Measurements from ENCODE around the gene MLXIP. TPM values are rescaled to one million over a fixed set of nuclear protein-coding genes. Genes with fewer than 3 reads are reported as not detected.

Gene MLXIP
- total and polyA plus RNA-seq, 9 of the 15 experiments (the other 6 are each of a cell fraction or from before 2014, with no cell fraction given), result 2.2 to 66.3 (median 18.1) TPM

DNA sequence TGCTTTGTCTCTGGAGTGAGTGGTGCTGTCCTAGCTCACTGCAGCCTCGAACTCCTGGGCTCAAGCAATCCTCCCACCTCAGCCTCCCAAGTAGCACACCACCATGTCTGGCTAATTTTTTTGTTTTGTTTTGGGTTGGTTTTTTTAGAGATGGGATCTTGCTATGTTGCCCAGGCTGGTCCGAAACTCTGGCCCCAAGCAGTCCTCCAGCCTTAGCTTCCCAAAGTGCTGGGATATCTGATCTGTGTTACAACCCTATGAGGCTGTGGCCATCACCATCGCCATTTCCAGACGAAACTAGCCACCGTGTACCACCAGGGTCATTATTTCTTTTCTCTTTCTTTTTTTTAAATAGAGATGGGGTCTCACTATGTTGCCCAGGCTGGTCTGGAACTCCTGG lies 92.8 kb downstream of the MLXIP start:
- H3K79me2 ChIP-seq (ENCODE audit: control insufficient read depth, insufficient read depth, low read length), result no peaks in the 10 kb centered on the region
- 4% methylated on average over 5 of the region's 5 CpGs for WGBS (ENCODE audit: insufficient coverage, low coverage, missing lambda C conversion rate)
- no TSS peak for BruUV-seq (replicated peaks)
- ChIA-PET CTCF (ENCODE audit: low intra/inter-chr PET ratio) (no interaction called here), POLR2A (interaction anchor here (0.6 kb wide), 1 partner anchor 77 kb away, joined by 4 read pairs; no protein-coding TSS in a partner anchor)
- H2AFZ ChIP-seq (ENCODE audit: low read depth, low read length), result no peak overlapping the region
- intact Hi-C loops (cut with micrococcal nuclease) (no loop called here), in situ Hi-C loops (cut with MboI) (no loop called here)
- H3K9ac ChIP-seq (ENCODE audit: insufficient read depth in 1 of 2, low read depth in 2 of 2, low read length in 2 of 2), result no peak overlapping the region
- H3K4me2 ChIP-seq (ENCODE audit: insufficient read depth, low read length), result no peak overlapping the region
- no peak overlapping the region for H3K4me3 ChIP-seq
- no peak for FAIRE-seq
- H3K27me3 ChIP-seq (ENCODE audit: control insufficient read depth in 2 of 2, insufficient read depth in 2 of 2, low read length in 2 of 2), result peaks cover 23 to 36% of the 10 kb centered on the region in 2 experiments
- no peaks in the 10 kb centered on the region for H3K9me3 ChIP-seq (replicated peaks; ENCODE audit: control insufficient read depth, insufficient read depth, low read depth, low read length)
- H4K20me1 ChIP-seq (replicated peaks; ENCODE audit: control insufficient read depth, insufficient read depth, low read length), result no peaks in the 10 kb centered on the region
- H3K4me1 ChIP-seq (replicated peaks in 1 of 2; ENCODE audit: control insufficient read depth in 2 of 2, insufficient read depth in 2 of 2, low read length in 2 of 2), result peaks cover 0 to 2% of the 10 kb centered on the region in 2 experiments; a peak in 3 of 5 replicates
- ATAC-seq, result no peak
- no peaks in the 10 kb centered on the region for H3K36me3 ChIP-seq (ENCODE audit: control insufficient read depth, insufficient read depth, low read length)
- no peaks in the 10 kb centered on the region for H3K9me1 ChIP-seq (ENCODE audit: control insufficient read depth, insufficient read depth, low read length)
- H3K27ac ChIP-seq (ENCODE audit: extremely low read depth, low read depth, low read length), result no peak overlapping the region
- DNase-seq (ENCODE audit: extremely low read depth in 1 of 4, low spot score in 3 of 4), result no peak
- peak; percentile 61 for TF ChIP-seq ZNF121 (CRISPR knock-in tag; conservative IDR thresholded peaks at IDR 0.05)
- no peak for TF ChIP-seq HDAC1 (IDR thresholded peaks at IDR 0.05)
- peak; percentile 42; the same call in 1 of the 2 replicates for TF ChIP-seq BCOR (IDR thresholded peaks at IDR 0.05)
- TF ChIP-seq, protein P1, sequence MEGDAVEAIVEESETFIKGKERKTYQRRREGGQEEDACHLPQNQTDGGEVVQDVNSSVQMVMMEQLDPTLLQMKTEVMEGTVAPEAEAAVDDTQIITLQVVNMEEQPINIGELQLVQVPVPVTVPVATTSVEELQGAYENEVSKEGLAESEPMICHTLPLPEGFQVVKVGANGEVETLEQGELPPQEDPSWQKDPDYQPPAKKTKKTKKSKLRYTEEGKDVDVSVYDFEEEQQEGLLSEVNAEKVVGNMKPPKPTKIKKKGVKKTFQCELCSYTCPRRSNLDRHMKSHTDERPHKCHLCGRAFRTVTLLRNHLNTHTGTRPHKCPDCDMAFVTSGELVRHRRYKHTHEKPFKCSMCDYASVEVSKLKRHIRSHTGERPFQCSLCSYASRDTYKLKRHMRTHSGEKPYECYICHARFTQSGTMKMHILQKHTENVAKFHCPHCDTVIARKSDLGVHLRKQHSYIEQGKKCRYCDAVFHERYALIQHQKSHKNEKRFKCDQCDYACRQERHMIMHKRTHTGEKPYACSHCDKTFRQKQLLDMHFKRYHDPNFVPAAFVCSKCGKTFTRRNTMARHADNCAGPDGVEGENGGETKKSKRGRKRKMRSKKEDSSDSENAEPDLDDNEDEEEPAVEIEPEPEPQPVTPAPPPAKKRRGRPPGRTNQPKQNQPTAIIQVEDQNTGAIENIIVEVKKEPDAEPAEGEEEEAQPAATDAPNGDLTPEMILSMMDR (IDR thresholded peaks at IDR 0.05 in 2 of 3, conservative IDR thresholded peaks at IDR 0.05 in 1 of 3; ENCODE audit: insufficient read depth in 2 of 3, low read depth in 1 of 3, low read length in 3 of 3), result no peak
- TF ChIP-seq RBM25 (IDR thresholded peaks at IDR 0.05; ENCODE audit: low read depth, low read length, severe bottlenecking), result peak; percentile 20

Data from K562 (cell line).